NCI-H510A treated with DMSO at 0.1 percent for 48 hours (cell line): Measurements from ENCODE around the gene FAAH.

Experiments used
- DNase-seq: peaks from one replicate; lab custom pipeline; 2025; lab: John Stamatoyannopoulos, UW

FAAH gene

GRCh38 chr1:46401154-46401913 is 7.2 kb downstream of the FAAH start:
- peak; percentile 31 for DNase-seq

GRCh38 chr1:46401964-46402626 is 8.0 kb downstream of the FAAH start:
- peak; percentile 50 for DNase-seq

- no peak for DNase-seq
Measured at GRCh38 chr1:46403916-46404315, 9.8 kb downstream of the FAAH start.

GRCh38 chr1:46404482-46405196 is 10.5 kb downstream of the FAAH start:
- no peak for DNase-seq

- DNase-seq, result no peak
Measured at GRCh38 chr1:46405197-46405555, 11.1 kb downstream of the FAAH start.

GRCh38 chr1:46405724-46406123 is 11.6 kb downstream of the FAAH start:
- no peak for DNase-seq

- no peak for DNase-seq
Measured at GRCh38 chr1:46406881-46407608, 12.9 kb downstream of the FAAH start.

- no peak for DNase-seq
Measured at GRCh38 chr1:46407636-46408035, 13.5 kb downstream of the FAAH start.

GRCh38 chr1:46408356-46409062 is 14.4 kb downstream of the FAAH start:
- no peak for DNase-seq

- DNase-seq, result no peak
Measured at GRCh38 chr1:46409063-46409372, 14.9 kb downstream of the FAAH start.

- DNase-seq, result no peak
Measured at GRCh38 chr1:46410156-46411009, 16.3 kb downstream of the FAAH start.

GRCh38 chr1:46411010-46411405 is 16.9 kb downstream of the FAAH start:
- no peak for DNase-seq

- no peak for DNase-seq
Measured at GRCh38 chr1:46411601-46412341, 17.7 kb downstream of the FAAH start.

GRCh38 chr1:46412893-46413595 is 18.9 kb downstream of the FAAH start:
- no peak for DNase-seq

- DNase-seq, result no peak
Measured at GRCh38 chr1:46413596-46413985, 19.5 kb downstream of the FAAH start.

- no peak for DNase-seq
Measured at GRCh38 chr1:46415514-46415913, 21.4 kb downstream of the FAAH start.

- no peak for DNase-seq
Measured at GRCh38 chr1:46418976-46419375, 24.9 kb downstream of the FAAH start.

GRCh38 chr1:46420533-46420915 is 26.4 kb downstream of the FAAH start:
- DNase-seq, result no peak

- DNase-seq, result no peak
Measured at GRCh38 chr1:46421739-46422138, 27.6 kb downstream of the FAAH start.
